Thymus (tissue), 11 donors: ENCODE results near the gene MEOX2. TPM values are rescaled to one million over a fixed set of nuclear protein-coding genes. Genes with fewer than 3 reads are reported as not detected.

Source experiments
- DNase-seq, 9 donors: peaks; one replicate each; pipeline ENCODE4 v3.0.0-alpha.2; 2013; ENCODE audit warnings: low spot score in 9 of 9, low read depth in 6 of 9, missing footprints in 1 of 9
- H3K27ac ChIP-seq, 2 donors: one replicate each; pipeline ENCODE4 v1.5.1; 2013; ENCODE audit warnings: control low read depth in 1 of 2, low read depth in 1 of 2, low read length in 1 of 2, mild to moderate bottlenecking in 1 of 2, moderate library complexity in 1 of 2
- H3K27me3 ChIP-seq, 2 donors: one replicate each; pipeline ENCODE4 v1.5.1; 2013; ENCODE audit warnings: low read length in 1 of 2; ENCODE audit not compliant: control insufficient read depth in 2 of 2, insufficient read depth in 1 of 2
- H3K36me3 ChIP-seq, 2 donors: one replicate each; pipeline ENCODE4 v1.5.1; 2013; ENCODE audit warnings: low read length in 1 of 2, mild to moderate bottlenecking in 1 of 2, moderate library complexity in 1 of 2; ENCODE audit not compliant: control insufficient read depth in 2 of 2, insufficient read depth in 2 of 2
- H3K4me1 ChIP-seq, 2 donors: one replicate each; pipeline ENCODE4 v1.5.1; 2013; ENCODE audit warnings: low read length in 2 of 2; ENCODE audit not compliant: control insufficient read depth in 2 of 2, insufficient read depth in 2 of 2
- H3K4me3 ChIP-seq, 2 donors: one replicate each; pipeline ENCODE4 v1.5.1; 2013; ENCODE audit warnings: low read length in 2 of 2, control low read depth in 1 of 2, mild to moderate bottlenecking in 1 of 2
- H3K9me3 ChIP-seq, 2 donors: one replicate each; pipeline ENCODE4 v1.5.1; 2013; ENCODE audit warnings: low read length in 1 of 2, mild to moderate bottlenecking in 1 of 2; ENCODE audit not compliant: control insufficient read depth in 2 of 2, insufficient read depth in 1 of 2
- WGBS: extraction: QIAGEN DNeasy Blood & Tissue Kit; methylation state at CpG from one replicate; pipeline ENCODE4 v1.1.7; 2013; 5-methylcytosine and 5-hydroxymethylcytosine counted together
- polyA plus RNA-seq: library from polyadenylated mRNA; stranded (reverse); fragments of 200-250 nt; gene quantifications from one replicate; pipeline ENCODE4 v1.2.3, GENCODE V29; 2013
- total RNA-seq: library from RNA; stranded (reverse); fragments of 120-200 nt; gene quantifications from one replicate; pipeline ENCODE4 v1.2.4, GENCODE V29; 2013
- donor health status: healthy.

Gene MEOX2
- total and polyA plus RNA-seq, 2 donors = 3.4 to 4.4 TPM

GRCh38 chr7:15675379-15675778 lies 11.1 kb downstream of the MEOX2 start:
- H3K4me1 ChIP-seq = no peaks in the 10 kb centered on the region
- WGBS = 90% methylated on average over 2 of the region's 2 CpGs
- H3K4me3 ChIP-seq = no peak overlapping the region
- H3K27me3 ChIP-seq = no peaks in the 10 kb centered on the region
- no peaks in the 10 kb centered on the region for H3K9me3 ChIP-seq
- no peak overlapping the region for H3K27ac ChIP-seq
- no peaks in the 10 kb centered on the region for H3K36me3 ChIP-seq
- DNase-seq = no peak

DNA sequence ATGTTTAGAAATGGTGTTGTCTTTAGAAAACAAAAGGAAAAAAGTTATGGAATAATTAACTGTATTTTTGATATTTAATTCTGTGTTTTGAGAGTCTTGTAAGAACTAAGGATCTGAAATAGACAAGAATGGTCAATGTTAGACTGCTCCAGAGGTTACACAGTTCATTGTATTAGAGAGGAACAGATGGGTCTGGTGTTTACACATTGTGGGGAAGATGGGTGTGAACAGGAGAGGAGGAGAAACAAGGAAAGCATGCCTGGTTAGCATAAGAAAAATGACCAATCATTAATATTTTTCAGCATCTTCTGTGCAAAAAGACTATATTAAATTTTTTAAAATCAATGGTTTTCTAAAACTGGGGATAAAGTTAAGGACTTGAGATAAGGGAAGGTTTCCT lies 11.9 kb downstream of the MEOX2 start:
- Histone ChIP-seq H3K4me1 (no peaks in the 10 kb centered on the region), H3K4me3 (no peak overlapping the region), H3K27me3 (no peaks in the 10 kb centered on the region), H3K27ac (no peak overlapping the region), H3K36me3 (no peaks in the 10 kb centered on the region), H3K9me3 (no peaks in the 10 kb centered on the region)
- no peak for DNase-seq

- Histone ChIP-seq H3K9me3 (no peaks in the 10 kb centered on the region), H3K27me3 (no peaks in the 10 kb centered on the region), H3K4me3 (no peak overlapping the region), H3K4me1 (no peaks in the 10 kb centered on the region), H3K36me3 (no peaks in the 10 kb centered on the region), H3K27ac (no peak overlapping the region)
- 92% methylated on average over 10 of the region's 10 CpGs for WGBS
- DNase-seq = no peak
Observed at GRCh38 chr7:15669443-15670090, 16.9 kb downstream of the MEOX2 start.

GRCh38 chr7:15667991-15668390 lies 18.5 kb downstream of the MEOX2 start:
- DNase-seq = no peak
- H3K4me3 ChIP-seq = no peak overlapping the region
- H3K27me3 ChIP-seq = no peaks in the 10 kb centered on the region
- no peaks in the 10 kb centered on the region for H3K9me3 ChIP-seq
- 94% methylated on average over 5 of the region's 5 CpGs for WGBS
- no peaks in the 10 kb centered on the region for H3K36me3 ChIP-seq
- H3K4me1 ChIP-seq = no peaks in the 10 kb centered on the region
- no peak overlapping the region for H3K27ac ChIP-seq

DNA sequence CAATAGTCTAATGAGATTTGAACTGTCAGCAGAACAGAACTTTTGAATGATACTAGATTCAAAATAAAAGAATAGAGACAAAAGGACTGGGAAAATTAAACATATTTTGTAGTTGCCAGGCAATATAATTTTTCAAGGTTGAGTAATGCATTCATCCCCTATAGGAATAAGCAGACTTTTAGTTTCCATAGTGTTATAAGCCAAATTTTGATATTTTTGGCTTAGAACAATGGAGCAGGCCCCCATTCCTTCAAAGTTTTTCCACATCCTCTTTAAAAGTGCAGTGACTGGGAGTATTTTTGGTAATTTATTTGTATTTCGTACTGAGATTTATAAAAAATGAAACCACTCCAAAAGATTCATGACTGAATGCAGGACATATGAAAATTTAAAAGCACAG lies 24.0 kb downstream of the MEOX2 start:
- Histone ChIP-seq H3K27ac (no peak overlapping the region), H3K9me3 (no peaks in the 10 kb centered on the region), H3K4me3 (no peak overlapping the region), H3K4me1 (no peaks in the 10 kb centered on the region), H3K27me3 (no peaks in the 10 kb centered on the region), H3K36me3 (no peaks in the 10 kb centered on the region)
- WGBS = 90% methylated on average over 1 of the region's 1 CpG
- no peak for DNase-seq

- no peaks in the 10 kb centered on the region for H3K27me3 ChIP-seq
- WGBS = 93% methylated on average over 3 of the region's 3 CpGs
- DNase-seq = no peak
- H3K4me3 ChIP-seq = no peak overlapping the region
- no peaks in the 10 kb centered on the region for H3K9me3 ChIP-seq
- H3K36me3 ChIP-seq = no peaks in the 10 kb centered on the region
- H3K27ac ChIP-seq = no peak overlapping the region
- no peaks in the 10 kb centered on the region for H3K4me1 ChIP-seq
Observed at GRCh38 chr7:15658247-15658646, 28.2 kb downstream of the MEOX2 start.

DNA sequence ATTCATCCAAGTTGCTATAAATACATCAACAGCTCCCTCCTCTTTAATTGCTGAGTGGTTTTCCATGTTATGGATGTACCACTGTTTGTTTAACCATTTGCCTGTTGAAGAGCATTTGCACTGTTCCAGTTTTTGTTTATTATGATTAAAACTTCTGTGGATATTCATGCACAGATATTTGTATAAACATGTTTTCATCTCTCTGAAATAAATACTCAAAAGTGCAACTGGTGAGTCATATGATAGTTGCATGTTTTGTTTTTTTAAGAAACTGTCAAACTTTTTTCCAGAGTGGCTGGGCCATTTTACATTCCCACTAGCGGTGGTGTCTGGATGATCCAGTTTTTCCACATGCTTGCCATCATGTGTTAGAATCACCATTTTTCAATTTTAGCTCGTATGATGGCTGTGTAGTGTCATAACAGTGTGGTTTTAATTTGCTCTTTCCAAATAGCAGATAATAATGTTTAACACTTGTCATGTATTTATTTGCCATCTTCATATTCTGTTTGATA lies 33.6 kb downstream of the MEOX2 start:
- Histone ChIP-seq H3K4me1 (no peaks in the 10 kb centered on the region), H3K27ac (no peak overlapping the region), H3K27me3 (no peaks in the 10 kb centered on the region), H3K4me3 (no peak overlapping the region), H3K36me3 (no peaks in the 10 kb centered on the region), H3K9me3 (no peaks in the 10 kb centered on the region)
- WGBS = 78% methylated on average over 2 of the region's 2 CpGs
- DNase-seq = no peak

DNA sequence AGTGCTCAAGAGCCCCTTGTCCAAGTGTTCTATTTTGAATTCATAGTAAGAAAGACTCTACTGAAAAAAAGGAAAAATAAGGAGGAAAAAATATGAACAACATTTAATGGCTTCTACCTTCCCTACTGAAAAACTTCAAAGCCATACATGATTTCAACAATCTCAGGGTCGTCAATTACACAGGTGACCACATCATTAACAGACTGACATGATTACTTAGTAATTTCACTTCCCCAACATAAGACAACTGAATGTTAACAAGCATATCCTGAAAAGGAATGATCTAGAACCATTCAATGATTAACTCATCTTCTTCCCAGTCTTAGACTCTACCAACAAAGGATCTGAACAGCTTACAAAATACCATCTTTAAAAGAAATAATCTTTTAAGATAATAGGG lies 34.8 kb downstream of the MEOX2 start:
- no peak overlapping the region for H3K27ac ChIP-seq
- no peaks in the 10 kb centered on the region for H3K36me3 ChIP-seq
- WGBS = 64% methylated on average over 1 of the region's 1 CpG
- H3K4me3 ChIP-seq = no peak overlapping the region
- no peaks in the 10 kb centered on the region for H3K4me1 ChIP-seq
- H3K9me3 ChIP-seq = no peaks in the 10 kb centered on the region
- DNase-seq = no peak
- H3K27me3 ChIP-seq = no peaks in the 10 kb centered on the region

DNA sequence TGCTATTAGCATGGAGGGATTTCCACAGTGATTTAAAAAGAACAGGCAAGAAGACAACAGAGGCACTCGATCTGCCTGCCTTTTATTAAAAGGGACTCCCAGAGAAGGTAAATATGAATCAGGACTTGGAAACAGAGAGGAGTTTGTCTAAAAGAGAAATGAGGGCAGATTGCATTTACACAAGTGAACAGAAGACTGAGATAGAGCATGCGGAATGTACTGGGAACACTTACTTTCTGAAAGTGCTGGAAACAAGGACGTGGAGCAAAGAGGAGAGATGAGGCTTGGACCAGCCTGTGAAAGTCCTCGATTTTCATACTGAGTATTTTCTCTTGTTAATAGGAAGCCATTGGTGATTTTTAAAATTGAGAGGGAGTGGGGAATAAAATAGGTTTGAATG lies 35.7 kb downstream of the MEOX2 start:
- Histone ChIP-seq H3K4me3 (no peak overlapping the region), H3K27me3 (no peaks in the 10 kb centered on the region), H3K9me3 (no peaks in the 10 kb centered on the region), H3K27ac (no peak overlapping the region), H3K4me1 (no peaks in the 10 kb centered on the region), H3K36me3 (no peaks in the 10 kb centered on the region)
- WGBS = 92% methylated on average over 4 of the region's 4 CpGs
- no peak for DNase-seq
